ENCODE results near the gene MGAM2. TPM values are rescaled to one million over a fixed set of nuclear protein-coding genes. Genes with fewer than 3 reads are reported as not detected.

Gene MGAM2
- total and polyA plus RNA-seq, 10 of the 15 experiments (the other 5 are each of a cell fraction or from before 2014, with no cell fraction given): 0.01 to 0.16 (median 0.03) TPM; not detected in 6

DNA sequence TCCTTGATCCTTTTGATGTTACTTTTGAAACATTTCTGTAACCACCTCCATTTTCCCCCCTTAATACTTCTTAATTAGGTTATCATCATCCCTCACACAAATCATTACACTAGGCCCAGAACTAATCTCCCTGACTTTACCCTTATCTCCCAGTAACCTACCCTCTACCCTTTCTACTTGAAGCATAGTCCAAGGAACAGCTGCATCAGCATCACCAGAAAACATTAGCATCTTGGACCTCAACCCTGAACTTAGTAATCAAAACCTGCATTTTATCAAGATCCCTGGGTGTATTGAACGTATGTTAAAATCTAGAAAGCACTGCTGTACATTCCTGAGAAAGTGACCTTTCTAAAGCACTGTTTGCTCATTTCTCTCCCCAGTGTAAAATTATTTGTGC is 38.8 kb downstream of the MGAM2 start (continued):
- TF ChIP-seq BRCA1 (IDR thresholded peaks at IDR 0.05; ENCODE audit: low read depth, low read length) (no peak), SUZ12 (IDR thresholded peaks at IDR 0.05; ENCODE audit: unreplicated experiment) (no peak)
- TF ChIP-seq, protein P1, sequence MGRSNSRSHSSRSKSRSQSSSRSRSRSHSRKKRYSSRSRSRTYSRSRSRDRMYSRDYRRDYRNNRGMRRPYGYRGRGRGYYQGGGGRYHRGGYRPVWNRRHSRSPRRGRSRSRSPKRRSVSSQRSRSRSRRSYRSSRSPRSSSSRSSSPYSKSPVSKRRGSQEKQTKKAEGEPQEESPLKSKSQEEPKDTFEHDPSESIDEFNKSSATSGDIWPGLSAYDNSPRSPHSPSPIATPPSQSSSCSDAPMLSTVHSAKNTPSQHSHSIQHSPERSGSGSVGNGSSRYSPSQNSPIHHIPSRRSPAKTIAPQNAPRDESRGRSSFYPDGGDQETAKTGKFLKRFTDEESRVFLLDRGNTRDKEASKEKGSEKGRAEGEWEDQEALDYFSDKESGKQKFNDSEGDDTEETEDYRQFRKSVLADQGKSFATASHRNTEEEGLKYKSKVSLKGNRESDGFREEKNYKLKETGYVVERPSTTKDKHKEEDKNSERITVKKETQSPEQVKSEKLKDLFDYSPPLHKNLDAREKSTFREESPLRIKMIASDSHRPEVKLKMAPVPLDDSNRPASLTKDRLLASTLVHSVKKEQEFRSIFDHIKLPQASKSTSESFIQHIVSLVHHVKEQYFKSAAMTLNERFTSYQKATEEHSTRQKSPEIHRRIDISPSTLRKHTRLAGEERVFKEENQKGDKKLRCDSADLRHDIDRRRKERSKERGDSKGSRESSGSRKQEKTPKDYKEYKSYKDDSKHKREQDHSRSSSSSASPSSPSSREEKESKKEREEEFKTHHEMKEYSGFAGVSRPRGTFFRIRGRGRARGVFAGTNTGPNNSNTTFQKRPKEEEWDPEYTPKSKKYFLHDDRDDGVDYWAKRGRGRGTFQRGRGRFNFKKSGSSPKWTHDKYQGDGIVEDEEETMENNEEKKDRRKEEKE (IDR thresholded peaks at IDR 0.05): no peak

DNA sequence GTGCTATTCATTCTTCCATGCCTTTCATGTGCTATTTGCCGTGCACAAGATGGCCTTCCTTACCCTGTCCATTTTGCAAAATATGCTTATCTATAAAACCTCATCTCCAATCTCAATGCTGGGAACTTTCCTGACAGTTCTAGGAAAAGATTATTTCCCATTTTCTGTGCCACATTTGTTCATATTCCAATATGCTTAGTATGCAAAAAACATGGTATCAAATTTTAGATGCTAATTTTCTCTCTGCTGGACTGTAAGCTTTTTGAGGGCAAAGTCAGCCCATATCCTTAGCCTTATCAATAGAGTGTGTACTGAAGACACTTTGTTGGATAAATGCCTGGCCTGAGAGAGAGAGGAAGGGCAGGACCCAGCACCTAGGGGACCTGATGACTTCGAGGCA is 39.4 kb downstream of the MGAM2 start:
- no peaks in the 10 kb centered on the region for H3K79me2 ChIP-seq (ENCODE audit: control insufficient read depth, insufficient read depth, low read length)
- BruUV-seq (replicated peaks): no TSS peak
- in situ Hi-C loops (cut with MboI): no loop called here
- H3K36me3 ChIP-seq (ENCODE audit: control insufficient read depth in 2 of 2, insufficient read depth in 2 of 2, low read length in 1 of 2): no peaks in the 10 kb centered on the region
- RAD21 ChIA-PET (ENCODE audit: unreplicated experiment): no interaction called here
- CTCF ChIA-PET: no interaction called here
- H3K27ac ChIP-seq (ENCODE audit: control insufficient read depth, insufficient read depth): no peak overlapping the region
- intact Hi-C loops (cut with micrococcal nuclease; ENCODE audit: unreplicated experiment): no loop called here
- no peak overlapping the region for H3K4me2 ChIP-seq (ENCODE audit: control insufficient read depth, insufficient read depth)
- H2AFZ ChIP-seq (ENCODE audit: control insufficient read depth, low read depth, low read length): no peak overlapping the region
- ATAC-seq (no peak), FAIRE-seq (no peak), DNase-seq (ENCODE audit: low read depth, low spot score) (no peak)
- H3K9ac ChIP-seq (ENCODE audit: control insufficient read depth, insufficient read depth, low read length): no peak overlapping the region
- no peak overlapping the region for H3K4me3 ChIP-seq
- no peaks in the 10 kb centered on the region for H3K9me3 ChIP-seq (replicated peaks; ENCODE audit: control insufficient read depth, insufficient read depth, low read length)
- no peaks in the 10 kb centered on the region for H3K27me3 ChIP-seq (replicated peaks in 1 of 2; ENCODE audit: control insufficient read depth in 2 of 2, insufficient read depth in 2 of 2, low read length in 1 of 2)
- 20% methylated on average over 2 of the region's 2 CpGs for WGBS (ENCODE audit: insufficient coverage, insufficient replicate concordance, low lambda C conversion rate, missing lambda C conversion rate)
- POLR2A ChIA-PET: no interaction called here
- no peaks in the 10 kb centered on the region for H4K20me1 ChIP-seq (ENCODE audit: control insufficient read depth, insufficient read depth)
- SMC1A ChIA-PET (ENCODE audit: uncharacterized antibody, unreplicated experiment): no interaction called here
- no peaks in the 10 kb centered on the region for H3K4me1 ChIP-seq (ENCODE audit: control insufficient read depth, insufficient read depth, low read length)
- TF ChIP-seq, protein P2, sequence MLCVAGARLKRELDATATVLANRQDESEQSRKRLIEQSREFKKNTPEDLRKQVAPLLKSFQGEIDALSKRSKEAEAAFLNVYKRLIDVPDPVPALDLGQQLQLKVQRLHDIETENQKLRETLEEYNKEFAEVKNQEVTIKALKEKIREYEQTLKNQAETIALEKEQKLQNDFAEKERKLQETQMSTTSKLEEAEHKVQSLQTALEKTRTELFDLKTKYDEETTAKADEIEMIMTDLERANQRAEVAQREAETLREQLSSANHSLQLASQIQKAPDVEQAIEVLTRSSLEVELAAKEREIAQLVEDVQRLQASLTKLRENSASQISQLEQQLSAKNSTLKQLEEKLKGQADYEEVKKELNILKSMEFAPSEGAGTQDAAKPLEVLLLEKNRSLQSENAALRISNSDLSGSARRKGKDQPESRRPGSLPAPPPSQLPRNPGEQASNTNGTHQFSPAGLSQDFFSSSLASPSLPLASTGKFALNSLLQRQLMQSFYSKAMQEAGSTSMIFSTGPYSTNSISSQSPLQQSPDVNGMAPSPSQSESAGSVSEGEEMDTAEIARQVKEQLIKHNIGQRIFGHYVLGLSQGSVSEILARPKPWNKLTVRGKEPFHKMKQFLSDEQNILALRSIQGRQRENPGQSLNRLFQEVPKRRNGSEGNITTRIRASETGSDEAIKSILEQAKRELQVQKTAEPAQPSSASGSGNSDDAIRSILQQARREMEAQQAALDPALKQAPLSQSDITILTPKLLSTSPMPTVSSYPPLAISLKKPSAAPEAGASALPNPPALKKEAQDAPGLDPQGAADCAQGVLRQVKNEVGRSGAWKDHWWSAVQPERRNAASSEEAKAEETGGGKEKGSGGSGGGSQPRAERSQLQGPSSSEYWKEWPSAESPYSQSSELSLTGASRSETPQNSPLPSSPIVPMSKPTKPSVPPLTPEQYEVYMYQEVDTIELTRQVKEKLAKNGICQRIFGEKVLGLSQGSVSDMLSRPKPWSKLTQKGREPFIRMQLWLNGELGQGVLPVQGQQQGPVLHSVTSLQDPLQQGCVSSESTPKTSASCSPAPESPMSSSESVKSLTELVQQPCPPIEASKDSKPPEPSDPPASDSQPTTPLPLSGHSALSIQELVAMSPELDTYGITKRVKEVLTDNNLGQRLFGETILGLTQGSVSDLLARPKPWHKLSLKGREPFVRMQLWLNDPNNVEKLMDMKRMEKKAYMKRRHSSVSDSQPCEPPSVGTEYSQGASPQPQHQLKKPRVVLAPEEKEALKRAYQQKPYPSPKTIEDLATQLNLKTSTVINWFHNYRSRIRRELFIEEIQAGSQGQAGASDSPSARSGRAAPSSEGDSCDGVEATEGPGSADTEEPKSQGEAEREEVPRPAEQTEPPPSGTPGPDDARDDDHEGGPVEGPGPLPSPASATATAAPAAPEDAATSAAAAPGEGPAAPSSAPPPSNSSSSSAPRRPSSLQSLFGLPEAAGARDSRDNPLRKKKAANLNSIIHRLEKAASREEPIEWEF (IDR thresholded peaks at IDR 0.05; ENCODE audit: insufficient replicate concordance, low read depth, low read length): no peak
- TF ChIP-seq ZNF217 (IDR thresholded peaks at IDR 0.05): no peak
- TF ChIP-seq MYB (IDR thresholded peaks at IDR 0.05; ENCODE audit: borderline replicate concordance, low read depth, low read length): no peak
- TF ChIP-seq, protein P3, sequence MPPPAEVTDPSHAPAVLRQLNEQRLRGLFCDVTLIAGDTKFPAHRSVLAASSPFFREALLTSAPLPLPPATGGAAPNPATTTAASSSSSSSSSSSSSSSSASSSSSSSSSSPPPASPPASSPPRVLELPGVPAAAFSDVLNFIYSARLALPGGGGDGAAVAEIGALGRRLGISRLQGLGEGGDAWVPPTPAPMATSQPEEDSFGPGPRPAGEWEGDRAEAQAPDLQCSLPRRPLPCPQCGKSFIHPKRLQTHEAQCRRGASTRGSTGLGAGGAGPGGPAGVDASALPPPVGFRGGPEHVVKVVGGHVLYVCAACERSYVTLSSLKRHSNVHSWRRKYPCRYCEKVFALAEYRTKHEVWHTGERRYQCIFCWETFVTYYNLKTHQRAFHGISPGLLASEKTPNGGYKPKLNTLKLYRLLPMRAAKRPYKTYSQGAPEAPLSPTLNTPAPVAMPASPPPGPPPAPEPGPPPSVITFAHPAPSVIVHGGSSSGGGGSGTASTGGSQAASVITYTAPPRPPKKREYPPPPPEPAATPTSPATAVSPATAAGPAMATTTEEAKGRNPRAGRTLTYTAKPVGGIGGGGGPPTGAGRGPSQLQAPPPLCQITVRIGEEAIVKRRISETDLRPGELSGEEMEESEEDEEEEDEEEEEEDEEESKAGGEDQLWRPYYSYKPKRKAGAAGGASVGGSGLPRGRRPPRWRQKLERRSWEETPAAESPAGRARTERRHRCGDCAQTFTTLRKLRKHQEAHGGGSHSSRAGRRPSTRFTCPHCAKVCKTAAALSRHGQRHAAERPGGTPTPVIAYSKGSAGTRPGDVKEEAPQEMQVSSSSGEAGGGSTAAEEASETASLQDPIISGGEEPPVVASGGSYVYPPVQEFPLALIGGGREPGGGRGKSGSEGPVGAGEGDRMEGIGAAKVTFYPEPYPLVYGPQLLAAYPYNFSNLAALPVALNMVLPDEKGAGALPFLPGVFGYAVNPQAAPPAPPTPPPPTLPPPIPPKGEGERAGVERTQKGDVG (CRISPR knock-in tag; IDR thresholded peaks at IDR 0.05): no peak
- no peak for TF ChIP-seq HDAC6 (IDR thresholded peaks at IDR 0.05; ENCODE audit: unreplicated experiment)
- TF ChIP-seq NRF1 (conservative IDR thresholded peaks at IDR 0.05; ENCODE audit: low read depth, low read length): no peak
